ENCODE data around the gene MRPL4. TPM values are rescaled to one million over a fixed set of nuclear protein-coding genes. Genes with fewer than 3 reads are reported as not detected.

MRPL4 gene
- total and polyA plus RNA-seq, 2 of the 13 experiments (the other 11 are each of a cell fraction or from before 2014, with no cell fraction given) = 40.6 to 42.5 TPM

- no peak for TF ChIP-seq ZNF703 (CRISPR knock-in tag; IDR thresholded peaks at IDR 0.05; ENCODE audit: borderline replicate concordance)
- no peak for TF ChIP-seq HOMEZ (CRISPR knock-in tag; IDR thresholded peaks at IDR 0.05; ENCODE audit: low read depth)
- no peak for TF ChIP-seq ZNF639 (CRISPR knock-in tag; conservative IDR thresholded peaks at IDR 0.05)
- TF ChIP-seq ZNF788 (CRISPR knock-in tag; IDR thresholded peaks at IDR 0.05; ENCODE audit: borderline replicate concordance) = no peak
- no peak for TF ChIP-seq ZNF501 (CRISPR knock-in tag; IDR thresholded peaks at IDR 0.05)
- no peak for TF ChIP-seq ZNF709 (CRISPR knock-in tag; IDR thresholded peaks at IDR 0.05)
- TF ChIP-seq PPARG (CRISPR knock-in tag; conservative IDR thresholded peaks at IDR 0.05) = no peak
- TF ChIP-seq ZXDC (CRISPR knock-in tag; IDR thresholded peaks at IDR 0.05) = no peak
- TF ChIP-seq NAIF1 (CRISPR knock-in tag; IDR thresholded peaks at IDR 0.05; ENCODE audit: borderline replicate concordance) = no peak
- TF ChIP-seq SKIL (CRISPR knock-in tag; IDR thresholded peaks at IDR 0.05; ENCODE audit: borderline replicate concordance) = no peak
- TF ChIP-seq ZHX2 (IDR thresholded peaks at IDR 0.05; ENCODE audit: low read depth) = no peak
- TF ChIP-seq ZHX2 (CRISPR knock-in tag; IDR thresholded peaks at IDR 0.05; ENCODE audit: borderline replicate concordance) = no peak
- TF ChIP-seq POLR2G (IDR thresholded peaks at IDR 0.05; ENCODE audit: low read depth, low read length) = no peak
- no peak for TF ChIP-seq ZNF577 (CRISPR knock-in tag; IDR thresholded peaks at IDR 0.05; ENCODE audit: borderline replicate concordance, low read depth)
- TF ChIP-seq ZNF124 (CRISPR knock-in tag; IDR thresholded peaks at IDR 0.05) = no peak
Measured at GRCh38 chr19:10259162-10259905, 7.3 kb downstream of the MRPL4 start (continued).

All from HepG2 (cell line).